GM12874 (cell line): ENCODE results near the gene SKAP2.

Source experiments
- TF ChIP-seq, protein P1 (sequence below): IDR thresholded peaks from 2 replicates; pipeline ENCODE4 v1.5.1; 2011; ENCODE audit warnings: low read depth, mild to moderate bottlenecking, control low read depth, low read length, moderate library complexity; ENCODE audit not compliant: insufficient read depth

Gene SKAP2

DNA sequence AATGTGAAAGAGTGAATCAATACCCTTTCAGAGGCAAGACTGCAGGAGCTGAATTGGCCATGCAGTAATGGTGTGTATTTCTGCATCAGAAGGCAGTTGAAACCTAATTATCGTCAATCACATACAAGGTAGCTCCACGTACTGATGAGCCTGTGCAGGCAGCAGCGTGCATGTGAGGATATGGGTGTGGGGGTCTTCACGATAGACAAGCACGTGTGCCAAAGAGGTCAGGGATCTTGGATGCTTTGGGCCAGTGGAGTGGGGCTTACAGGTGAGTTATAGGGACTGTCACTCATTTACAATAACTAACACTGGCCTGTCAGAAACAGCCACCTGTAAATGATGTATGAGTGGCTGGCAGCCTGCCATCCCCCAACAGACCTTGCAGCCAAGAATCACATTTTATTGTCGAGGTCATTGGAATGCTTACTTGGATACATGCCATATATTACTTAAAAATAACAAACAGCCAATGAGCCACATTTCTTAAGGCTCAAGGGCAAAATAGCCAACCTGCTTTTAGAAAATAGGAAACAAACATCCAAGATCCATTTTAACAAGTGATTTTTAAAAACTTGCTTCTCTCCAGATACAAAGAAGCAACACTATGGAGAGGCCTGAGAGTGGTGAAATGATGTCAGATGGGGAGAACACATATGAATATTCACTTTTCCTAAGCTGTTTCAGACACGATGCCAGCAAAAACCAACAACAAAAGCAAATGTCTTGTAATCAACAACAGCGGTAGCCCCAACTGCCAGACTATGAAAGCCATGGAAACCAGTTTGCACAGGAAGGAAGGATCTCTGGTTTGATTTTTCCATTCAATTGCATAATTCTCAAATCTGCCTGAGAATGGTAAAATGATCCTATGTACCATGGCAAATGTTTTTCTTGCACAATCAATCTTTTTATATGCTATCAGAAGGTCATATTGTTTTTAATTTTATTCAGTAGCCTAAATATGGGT, 210.7 kb downstream of the SKAP2 start:
- TF ChIP-seq, protein P1, sequence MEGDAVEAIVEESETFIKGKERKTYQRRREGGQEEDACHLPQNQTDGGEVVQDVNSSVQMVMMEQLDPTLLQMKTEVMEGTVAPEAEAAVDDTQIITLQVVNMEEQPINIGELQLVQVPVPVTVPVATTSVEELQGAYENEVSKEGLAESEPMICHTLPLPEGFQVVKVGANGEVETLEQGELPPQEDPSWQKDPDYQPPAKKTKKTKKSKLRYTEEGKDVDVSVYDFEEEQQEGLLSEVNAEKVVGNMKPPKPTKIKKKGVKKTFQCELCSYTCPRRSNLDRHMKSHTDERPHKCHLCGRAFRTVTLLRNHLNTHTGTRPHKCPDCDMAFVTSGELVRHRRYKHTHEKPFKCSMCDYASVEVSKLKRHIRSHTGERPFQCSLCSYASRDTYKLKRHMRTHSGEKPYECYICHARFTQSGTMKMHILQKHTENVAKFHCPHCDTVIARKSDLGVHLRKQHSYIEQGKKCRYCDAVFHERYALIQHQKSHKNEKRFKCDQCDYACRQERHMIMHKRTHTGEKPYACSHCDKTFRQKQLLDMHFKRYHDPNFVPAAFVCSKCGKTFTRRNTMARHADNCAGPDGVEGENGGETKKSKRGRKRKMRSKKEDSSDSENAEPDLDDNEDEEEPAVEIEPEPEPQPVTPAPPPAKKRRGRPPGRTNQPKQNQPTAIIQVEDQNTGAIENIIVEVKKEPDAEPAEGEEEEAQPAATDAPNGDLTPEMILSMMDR, result no peak

DNA sequence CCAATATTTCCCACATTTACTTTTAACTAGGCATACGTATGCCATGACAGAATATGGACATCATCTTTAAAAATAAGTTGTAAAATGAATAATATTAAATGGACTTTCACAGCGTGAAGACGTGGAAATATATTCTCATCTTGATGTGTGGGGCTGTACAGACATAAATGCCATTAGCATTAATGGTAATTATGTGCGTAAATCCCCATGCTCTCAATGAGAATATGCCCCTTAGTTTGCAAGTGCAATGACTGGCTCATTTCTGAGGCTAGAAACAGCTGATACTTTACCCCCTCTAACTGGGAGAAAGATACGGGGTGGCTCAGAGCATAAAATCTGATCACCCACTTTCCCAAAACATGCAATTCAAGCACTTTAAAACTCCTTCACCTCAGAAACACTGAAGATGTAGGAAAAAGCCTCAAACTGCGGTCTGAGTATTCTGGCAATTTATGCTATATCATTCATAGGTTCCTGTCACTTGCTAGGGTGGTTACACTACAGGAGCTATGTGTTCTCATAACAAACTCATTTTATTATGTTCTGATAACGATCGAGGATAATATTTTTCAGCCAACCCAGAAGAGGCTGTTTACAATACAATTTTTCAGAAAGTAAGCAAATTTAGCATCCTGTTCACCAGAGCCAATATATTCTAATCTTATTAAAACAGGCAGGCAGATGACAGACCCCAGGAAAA, 211.8 kb downstream of the SKAP2 start:
- TF ChIP-seq, protein P1, result no peak

DNA sequence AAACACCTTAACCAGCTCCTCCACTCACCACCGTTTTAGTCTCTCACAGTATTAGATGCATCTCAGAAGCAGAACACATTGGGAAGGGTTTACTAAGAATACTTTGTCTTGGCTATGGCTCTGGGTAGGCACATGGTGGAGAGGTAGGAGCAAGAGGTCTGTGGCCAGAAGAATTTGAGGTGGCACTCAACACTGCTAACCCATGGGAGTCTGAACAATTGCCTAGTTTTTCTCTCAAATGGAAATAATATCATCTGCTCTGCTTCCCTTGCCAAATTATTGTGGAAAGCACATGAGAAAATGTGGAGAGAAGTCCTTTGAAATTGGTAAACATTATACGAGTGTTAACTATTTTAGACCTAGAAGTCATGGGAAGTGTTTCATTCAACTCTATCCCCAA, 214.3 kb downstream of the SKAP2 start:
- TF ChIP-seq, protein P1, result no peak

DNA sequence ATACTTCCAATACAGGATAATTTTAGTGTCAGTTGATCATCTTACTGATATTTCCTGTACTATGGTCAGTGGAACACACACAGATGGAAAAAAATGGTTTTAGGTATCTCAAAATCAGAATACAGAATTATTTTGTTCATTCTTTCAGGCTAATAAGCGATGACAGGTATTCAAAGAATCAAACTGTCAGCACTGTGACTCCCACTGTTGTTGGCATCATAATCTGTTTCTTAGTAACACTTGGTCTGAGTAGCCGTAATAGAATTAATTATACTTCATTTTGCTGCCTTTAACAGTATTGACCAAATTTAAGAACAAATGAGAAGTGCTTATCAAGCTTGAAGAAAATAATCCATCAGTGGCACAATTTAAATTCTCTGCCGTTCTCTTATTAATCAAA, 215.0 kb downstream of the SKAP2 start:
- TF ChIP-seq, protein P1, result no peak

DNA sequence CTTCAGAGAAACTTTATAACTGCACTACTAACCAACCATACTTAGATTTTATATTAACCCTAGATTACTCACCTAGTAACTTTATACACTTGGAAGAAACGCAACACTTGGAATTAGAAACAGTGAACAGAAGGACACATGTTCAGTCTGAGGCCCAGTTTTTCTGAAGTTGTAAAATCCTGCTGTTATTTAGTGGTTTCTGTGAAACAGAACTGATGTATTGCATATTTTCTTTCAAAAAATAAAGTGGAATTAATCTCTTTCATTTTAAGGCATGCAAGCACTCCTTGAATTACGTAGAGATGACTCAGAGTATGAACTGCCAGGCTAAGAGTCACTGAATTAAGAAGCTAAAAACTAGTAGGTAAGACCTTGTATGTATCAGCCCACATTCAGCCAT, 215.8 kb downstream of the SKAP2 start:
- TF ChIP-seq, protein P1, result no peak

DNA sequence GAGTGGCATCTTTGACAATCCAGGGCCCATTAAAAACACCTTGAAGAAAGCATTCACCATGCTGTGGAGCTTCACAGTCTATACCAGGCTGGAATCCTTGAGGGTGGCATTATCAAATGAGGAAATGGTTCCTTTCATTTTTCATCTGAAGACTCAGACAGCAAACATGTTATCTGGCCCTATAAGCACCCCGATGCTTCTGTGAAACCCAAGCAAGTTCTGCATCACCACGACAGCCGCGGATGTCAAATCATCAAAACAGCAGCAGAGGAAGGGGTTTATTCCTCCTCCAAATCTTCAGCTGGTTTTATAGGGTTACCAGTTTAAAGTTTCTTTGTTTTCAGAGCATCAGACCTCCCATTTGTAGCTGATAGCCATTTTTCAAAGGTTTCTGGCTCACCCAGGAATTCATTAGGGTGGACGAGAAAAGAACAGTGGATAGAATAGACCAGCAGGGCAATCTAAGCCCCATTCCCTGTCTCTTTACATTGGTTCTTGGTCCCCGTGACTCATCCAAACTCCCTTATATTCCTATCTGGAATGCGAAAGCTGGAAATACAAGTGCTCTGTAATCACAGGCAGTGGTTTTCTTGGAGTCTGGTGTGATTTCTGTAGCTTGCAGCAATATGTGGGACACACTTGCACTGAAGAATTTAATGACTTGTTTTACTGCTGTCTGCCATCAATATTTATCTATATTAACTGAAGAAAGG, 217.9 kb downstream of the SKAP2 start:
- TF ChIP-seq, protein P1, result no peak

DNA sequence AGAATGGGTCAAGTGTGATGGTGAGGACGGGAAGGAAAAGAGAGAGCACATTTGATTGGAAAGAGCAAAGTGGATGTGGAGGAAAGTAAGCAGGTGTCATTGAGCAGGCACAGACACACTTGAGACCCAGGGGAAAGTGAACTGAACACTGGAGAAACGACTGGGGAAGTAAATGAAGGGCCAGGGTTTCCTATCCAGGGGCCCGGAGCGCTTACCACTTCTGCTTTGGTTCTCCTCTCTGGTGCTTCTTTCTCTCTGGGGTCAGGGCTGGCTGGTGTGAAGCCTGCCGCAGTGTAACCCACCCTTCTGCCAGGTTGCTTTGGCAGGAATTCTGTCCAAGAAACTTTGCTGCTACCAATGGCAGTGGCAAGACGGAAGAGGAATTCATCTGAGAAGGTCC, 219.3 kb downstream of the SKAP2 start:
- TF ChIP-seq, protein P1, result no peak
